WTC11 (cell line): ENCODE results near the gene TNNC2. TPM values are rescaled to one million over a fixed set of nuclear protein-coding genes. Genes with fewer than 3 reads are reported as not detected.

Experiments used
- ATAC-seq: fragments of 200-7000 bp; cut with Tn5 transposase; 2 replicates; pipeline ENCODE4 v1.10.0; 2021; ENCODE audit warnings: mild to moderate bottlenecking, moderate library complexity
- CTCF ChIA-PET: fragments of 300-600 bp; sonication (Branson Sonifier 250); formaldehyde crosslinking; loops from one replicate; lab custom pipeline; 2021; ENCODE audit warnings: antibody characterized with exemption; lab: Charles Lee
- POLR2A ChIA-PET: fragments of 350-600 bp; sonication (Branson Sonifier 250); formaldehyde crosslinking; loops from one replicate; lab custom pipeline; 2021; ENCODE audit warnings: antibody characterized with exemption; lab: Charles Lee
- DNase-seq: peaks from one replicate; pipeline ENCODE4 v3.0.0; 2021; ENCODE audit warnings: low spot score
- H3K27ac Mint-ChIP-seq: 2 replicates; pipeline ENCODE4 v1.8.0; 2021; ENCODE audit warnings: mixed read lengths
- H3K27me3 Mint-ChIP-seq: 2 replicates; pipeline ENCODE4 v1.8.0; 2021; ENCODE audit warnings: low read depth, mild to moderate bottlenecking, moderate library complexity, mixed read lengths
- H3K36me3 Mint-ChIP-seq: 2 replicates; pipeline ENCODE4 v1.8.0; 2021; ENCODE audit warnings: mixed read lengths
- H3K4me1 Mint-ChIP-seq: 2 replicates; pipeline ENCODE4 v1.8.0; 2022; ENCODE audit warnings: mixed read lengths
- H3K4me3 Mint-ChIP-seq: 2 replicates; pipeline ENCODE4 v1.8.0; 2021; ENCODE audit warnings: mild to moderate bottlenecking, moderate library complexity, mixed read lengths
- H3K9me3 Mint-ChIP-seq: 2 replicates; pipeline ENCODE4 v1.8.0; 2021; ENCODE audit warnings: mixed read lengths
- ATF2 ChIP-seq: sonication (generic); formaldehyde crosslinking; IDR thresholded peaks from 2 replicates; pipeline ENCODE4 v1.8.1; 2022; ENCODE audit warnings: low read depth, missing genetic modification reagents, borderline replicate concordance
- CREM ChIP-seq: sonication (generic); formaldehyde crosslinking; IDR thresholded peaks from 2 replicates; pipeline ENCODE4 v1.8.1; 2022; ENCODE audit warnings: mild to moderate bottlenecking, missing genetic modification reagents, moderate library complexity
- FOXP1 ChIP-seq: sonication (generic); formaldehyde crosslinking; IDR thresholded peaks from 2 replicates; pipeline ENCODE4 v1.8.0; 2022; ENCODE audit warnings: missing genetic modification reagents, mild to moderate bottlenecking, moderate library complexity, borderline replicate concordance
- HMGXB4 ChIP-seq: sonication (generic); formaldehyde crosslinking; IDR thresholded peaks from 2 replicates; pipeline ENCODE4 v1.8.1; 2023; ENCODE audit warnings: mild to moderate bottlenecking, moderate library complexity, missing genetic modification reagents
- IRF2 ChIP-seq: sonication (generic); formaldehyde crosslinking; IDR thresholded peaks from 2 replicates; pipeline ENCODE4 v1.8.0; 2022; ENCODE audit warnings: low read depth, missing genetic modification reagents, borderline replicate concordance
- NR1H2 ChIP-seq: sonication (generic); formaldehyde crosslinking; IDR thresholded peaks from 2 replicates; pipeline ENCODE4 v1.9.0; 2021; ENCODE audit warnings: mild to moderate bottlenecking, moderate library complexity, missing genetic modification reagents
- NR3C1 ChIP-seq: sonication (generic); formaldehyde crosslinking; conservative IDR thresholded peaks from 2 replicates; pipeline ENCODE4 v1.8.1; 2023; ENCODE audit warnings: low read depth, mild to moderate bottlenecking, missing genetic modification reagents
- OVOL2 ChIP-seq: fragments of 250-450 bp; sonication (Bioruptor Pico); IDR thresholded peaks from 2 replicates; pipeline ENCODE4 v1.9.0; 2021; ENCODE audit warnings: mild to moderate bottlenecking, borderline replicate concordance
- PREB ChIP-seq: sonication (generic); formaldehyde crosslinking; IDR thresholded peaks from 2 replicates; pipeline ENCODE4 v1.8.1; 2022; ENCODE audit warnings: mild to moderate bottlenecking, missing genetic modification reagents, moderate library complexity, borderline replicate concordance
- PRRX2 ChIP-seq: fragments of 250-450 bp; sonication (Bioruptor Pico); IDR thresholded peaks from 2 replicates; pipeline ENCODE4 v1.8.0; 2021; ENCODE audit warnings: mild to moderate bottlenecking
- SOX15 ChIP-seq: fragments of 250-450 bp; sonication (Bioruptor Pico); IDR thresholded peaks from 2 replicates; pipeline ENCODE4 v1.9.0; 2021; ENCODE audit warnings: mild to moderate bottlenecking
- USF2 ChIP-seq: sonication (generic); formaldehyde crosslinking; IDR thresholded peaks from 2 replicates; pipeline ENCODE4 v1.8.1; 2023; ENCODE audit warnings: mild to moderate bottlenecking, missing genetic modification reagents, moderate library complexity
- ZBTB21 ChIP-seq: sonication (generic); formaldehyde crosslinking; IDR thresholded peaks from 2 replicates; pipeline ENCODE4 v1.8.1; 2023; ENCODE audit warnings: mild to moderate bottlenecking, missing genetic modification reagents, borderline replicate concordance
- ZNF138 ChIP-seq: sonication (generic); formaldehyde crosslinking; conservative IDR thresholded peaks from 2 replicates; pipeline ENCODE4 v1.8.1; 2022; ENCODE audit warnings: mild to moderate bottlenecking, moderate library complexity, missing genetic modification reagents
- total RNA-seq: library from RNA; stranded (reverse); gene quantifications from 3 replicates; pipeline ENCODE4 v1.2.3, GENCODE V29; 2021
- TF ChIP-seq, protein P1 (sequence below): sonication (generic); formaldehyde crosslinking; IDR thresholded peaks from 2 replicates; pipeline ENCODE4 v1.8.0; 2022; ENCODE audit warnings: mild to moderate bottlenecking, missing genetic modification reagents
- TF ChIP-seq, protein P2 (sequence below): sonication (generic); formaldehyde crosslinking; IDR thresholded peaks from 2 replicates; pipeline ENCODE4 v1.8.0; 2023; ENCODE audit warnings: mild to moderate bottlenecking, missing genetic modification reagents
- TF ChIP-seq, protein P3 (sequence below): sonication (generic); formaldehyde crosslinking; IDR thresholded peaks from 2 replicates; pipeline ENCODE4 v1.8.0; 2022; ENCODE audit warnings: mild to moderate bottlenecking, missing genetic modification reagents

Gene TNNC2
- total RNA-seq, 1 experiment from 2014 or later, result 3.0 TPM

DNA sequence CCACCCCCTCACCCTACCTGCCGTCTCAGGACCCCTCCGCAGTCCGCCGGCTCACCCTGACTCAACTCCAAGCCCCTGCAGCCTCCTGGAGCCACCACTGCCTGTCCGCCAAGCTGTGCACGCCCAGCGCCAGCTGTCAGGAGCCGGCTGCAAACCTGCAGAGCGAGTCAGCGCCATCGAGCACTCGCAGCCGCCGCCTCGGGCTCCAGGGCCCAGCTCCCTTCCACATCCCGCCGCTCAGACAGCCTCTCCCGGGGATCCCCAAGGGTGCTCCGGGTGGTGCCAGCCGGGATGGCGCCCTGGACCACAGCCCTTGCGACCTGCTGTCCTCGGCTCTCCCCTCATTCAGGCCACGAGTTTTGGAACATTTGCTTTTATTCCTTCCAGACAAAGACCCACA lies 4.3 kb downstream of the TNNC2 start (continued):
- TF ChIP-seq, protein P1, sequence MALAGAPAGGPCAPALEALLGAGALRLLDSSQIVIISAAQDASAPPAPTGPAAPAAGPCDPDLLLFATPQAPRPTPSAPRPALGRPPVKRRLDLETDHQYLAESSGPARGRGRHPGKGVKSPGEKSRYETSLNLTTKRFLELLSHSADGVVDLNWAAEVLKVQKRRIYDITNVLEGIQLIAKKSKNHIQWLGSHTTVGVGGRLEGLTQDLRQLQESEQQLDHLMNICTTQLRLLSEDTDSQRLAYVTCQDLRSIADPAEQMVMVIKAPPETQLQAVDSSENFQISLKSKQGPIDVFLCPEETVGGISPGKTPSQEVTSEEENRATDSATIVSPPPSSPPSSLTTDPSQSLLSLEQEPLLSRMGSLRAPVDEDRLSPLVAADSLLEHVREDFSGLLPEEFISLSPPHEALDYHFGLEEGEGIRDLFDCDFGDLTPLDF (CRISPR knock-in tag), result no peak
- no peak for TF ChIP-seq PRRX2 (CRISPR knock-in tag)
- no peak for TF ChIP-seq USF2 (CRISPR knock-in tag)
- TF ChIP-seq, protein P2, sequence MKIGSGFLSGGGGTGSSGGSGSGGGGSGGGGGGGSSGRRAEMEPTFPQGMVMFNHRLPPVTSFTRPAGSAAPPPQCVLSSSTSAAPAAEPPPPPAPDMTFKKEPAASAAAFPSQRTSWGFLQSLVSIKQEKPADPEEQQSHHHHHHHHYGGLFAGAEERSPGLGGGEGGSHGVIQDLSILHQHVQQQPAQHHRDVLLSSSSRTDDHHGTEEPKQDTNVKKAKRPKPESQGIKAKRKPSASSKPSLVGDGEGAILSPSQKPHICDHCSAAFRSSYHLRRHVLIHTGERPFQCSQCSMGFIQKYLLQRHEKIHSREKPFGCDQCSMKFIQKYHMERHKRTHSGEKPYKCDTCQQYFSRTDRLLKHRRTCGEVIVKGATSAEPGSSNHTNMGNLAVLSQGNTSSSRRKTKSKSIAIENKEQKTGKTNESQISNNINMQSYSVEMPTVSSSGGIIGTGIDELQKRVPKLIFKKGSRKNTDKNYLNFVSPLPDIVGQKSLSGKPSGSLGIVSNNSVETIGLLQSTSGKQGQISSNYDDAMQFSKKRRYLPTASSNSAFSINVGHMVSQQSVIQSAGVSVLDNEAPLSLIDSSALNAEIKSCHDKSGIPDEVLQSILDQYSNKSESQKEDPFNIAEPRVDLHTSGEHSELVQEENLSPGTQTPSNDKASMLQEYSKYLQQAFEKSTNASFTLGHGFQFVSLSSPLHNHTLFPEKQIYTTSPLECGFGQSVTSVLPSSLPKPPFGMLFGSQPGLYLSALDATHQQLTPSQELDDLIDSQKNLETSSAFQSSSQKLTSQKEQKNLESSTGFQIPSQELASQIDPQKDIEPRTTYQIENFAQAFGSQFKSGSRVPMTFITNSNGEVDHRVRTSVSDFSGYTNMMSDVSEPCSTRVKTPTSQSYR (CRISPR knock-in tag), result no peak
- no peak for TF ChIP-seq SOX15 (CRISPR knock-in tag)

- Mint-ChIP-seq H3K4me3 (no peak overlapping the region), H3K27me3 (peaks cover 23% of the 10 kb centered on the region), H3K4me1 (peaks cover 25% of the 10 kb centered on the region), H3K27ac (no peak overlapping the region), H3K9me3 (no peaks in the 10 kb centered on the region), H3K36me3 (peaks cover 5% of the 10 kb centered on the region)
- DNase-seq (no peak), ATAC-seq (no peak)
- ChIA-PET POLR2A (no interaction called here), CTCF (interaction anchor here (1.0 to 3.3 kb wide), 4 partner anchors 19 to 68 kb away, joined by 3 to 17 read pairs (median 10); no protein-coding TSS in a partner anchor)
- TF ChIP-seq ATF2 (CRISPR knock-in tag) (no peak), OVOL2 (CRISPR knock-in tag) (no peak), IRF2 (CRISPR knock-in tag) (no peak), CREM (no peak), ZBTB21 (CRISPR knock-in tag) (no peak)
Measured at GRCh38 chr20:45821947-45822346, 5.2 kb downstream of the TNNC2 start.

DNA sequence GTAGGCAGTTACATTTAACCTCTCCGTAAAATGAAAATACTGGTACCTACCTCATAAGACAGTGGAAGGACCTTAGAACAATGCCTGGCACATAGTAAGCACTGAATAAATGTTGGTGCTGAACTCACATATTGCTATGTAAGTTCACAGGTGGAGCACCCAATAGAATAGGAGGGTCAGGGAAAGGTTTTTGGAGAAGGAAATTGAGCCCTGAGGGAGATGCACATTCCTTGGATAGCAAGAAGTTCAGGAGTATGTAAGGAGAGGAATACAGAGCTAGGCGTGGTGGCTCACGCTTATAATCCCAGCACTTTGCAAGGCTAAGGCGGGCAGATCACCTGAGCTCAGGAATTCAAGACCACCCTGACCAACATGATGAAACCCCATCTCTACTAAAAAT lies 7.6 kb downstream of the TNNC2 start:
- Mint-ChIP-seq H3K4me1 (peaks cover 22% of the 10 kb centered on the region), H3K36me3 (peaks cover 23% of the 10 kb centered on the region), H3K9me3 (no peaks in the 10 kb centered on the region), H3K27ac (peak overlapping the region; percentile 85; the same call in 1 of the 2 replicates), H3K4me3 (no peak overlapping the region), H3K27me3 (peaks cover 21% of the 10 kb centered on the region)
- DNase-seq, result no peak
- CTCF ChIA-PET, result interaction anchor here (0.7 to 2.8 kb wide), 4 partner anchors 48 to 449 kb away, joined by 3 to 9 read pairs (median 4); no protein-coding TSS in a partner anchor
- ATAC-seq, result no peak
- POLR2A ChIA-PET, result no interaction called here
- no peak for TF ChIP-seq OVOL2 (CRISPR knock-in tag)
- no peak for TF ChIP-seq FOXP1 (CRISPR knock-in tag)
- TF ChIP-seq, protein P3, sequence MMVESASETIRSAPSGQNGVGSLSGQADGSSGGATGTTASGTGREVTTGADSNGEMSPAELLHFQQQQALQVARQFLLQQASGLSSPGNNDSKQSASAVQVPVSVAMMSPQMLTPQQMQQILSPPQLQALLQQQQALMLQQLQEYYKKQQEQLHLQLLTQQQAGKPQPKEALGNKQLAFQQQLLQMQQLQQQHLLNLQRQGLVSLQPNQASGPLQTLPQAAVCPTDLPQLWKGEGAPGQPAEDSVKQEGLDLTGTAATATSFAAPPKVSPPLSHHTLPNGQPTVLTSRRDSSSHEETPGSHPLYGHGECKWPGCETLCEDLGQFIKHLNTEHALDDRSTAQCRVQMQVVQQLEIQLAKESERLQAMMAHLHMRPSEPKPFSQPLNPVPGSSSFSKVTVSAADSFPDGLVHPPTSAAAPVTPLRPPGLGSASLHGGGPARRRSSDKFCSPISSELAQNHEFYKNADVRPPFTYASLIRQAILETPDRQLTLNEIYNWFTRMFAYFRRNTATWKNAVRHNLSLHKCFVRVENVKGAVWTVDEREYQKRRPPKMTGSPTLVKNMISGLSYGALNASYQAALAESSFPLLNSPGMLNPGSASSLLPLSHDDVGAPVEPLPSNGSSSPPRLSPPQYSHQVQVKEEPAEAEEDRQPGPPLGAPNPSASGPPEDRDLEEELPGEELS (CRISPR knock-in tag), result no peak
- TF ChIP-seq NR3C1 (CRISPR knock-in tag), result no peak
- no peak for TF ChIP-seq ATF2 (CRISPR knock-in tag)
- TF ChIP-seq HMGXB4, result no peak
- no peak for TF ChIP-seq PRRX2 (CRISPR knock-in tag)
- TF ChIP-seq PREB (CRISPR knock-in tag), result no peak
- TF ChIP-seq NR1H2 (CRISPR knock-in tag), result no peak
- TF ChIP-seq ZNF138, result no peak
